Measurements from ENCODE around the gene GALNT12. TPM values are rescaled to one million over a fixed set of nuclear protein-coding genes. Genes with fewer than 3 reads are reported as not detected.

Gene GALNT12
- total RNA-seq, 1 experiment from 2014 or later: 3.3 TPM

DNA sequence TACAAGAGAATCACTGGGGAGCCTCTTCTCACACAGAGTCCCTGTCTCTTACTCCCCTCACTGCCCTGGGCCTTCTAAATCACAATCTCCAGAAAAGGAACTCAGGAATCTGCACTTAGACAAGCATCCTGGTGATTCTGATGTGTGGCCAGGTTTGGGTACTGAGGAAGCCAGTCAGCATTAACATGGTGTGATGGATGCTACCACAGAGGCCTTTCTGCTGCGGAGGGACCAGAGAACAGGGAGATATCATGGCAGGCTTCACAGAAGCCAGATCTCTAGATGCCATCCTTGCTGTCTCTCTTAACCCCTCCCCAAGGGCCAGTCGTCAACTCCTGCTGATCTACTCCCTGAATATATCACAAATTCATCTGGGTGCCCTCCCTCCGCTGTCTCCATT is 12.7 kb upstream of the GALNT12 start:
- BruUV-seq (replicated peaks): no TSS peak

DNA sequence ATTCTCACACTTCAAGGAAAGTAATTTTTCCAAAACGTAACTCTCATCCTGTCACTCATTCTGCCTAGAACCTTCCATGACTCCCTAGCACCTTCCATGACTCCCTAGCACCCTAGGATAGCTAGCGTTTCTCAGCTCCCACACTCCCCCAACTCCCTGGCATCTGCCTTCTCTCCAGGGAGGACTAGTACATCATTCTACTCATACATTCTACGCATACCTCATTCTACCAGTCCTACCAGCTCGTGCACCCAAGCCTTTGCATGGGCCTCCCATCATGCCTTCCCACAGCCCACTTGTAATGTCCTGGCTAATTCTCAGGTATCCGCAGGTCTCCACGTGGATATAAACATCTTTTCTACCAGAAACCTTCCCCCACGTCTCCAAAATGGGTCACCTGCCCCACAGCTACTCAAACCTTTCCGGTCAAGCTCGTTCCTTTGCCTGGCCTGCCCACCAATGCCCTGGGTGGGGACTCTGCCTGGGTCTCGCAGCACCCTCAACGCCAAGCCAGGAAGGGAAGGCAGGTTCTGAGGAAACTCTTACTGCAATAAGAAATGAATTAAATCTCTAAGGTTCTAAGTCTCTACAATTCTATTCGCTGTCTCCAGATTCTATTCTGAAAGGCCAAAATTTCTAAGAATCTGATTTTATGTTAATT is 12.0 kb upstream of the GALNT12 start:
- POLR2A ChIA-PET: interaction anchor here (0.6 kb wide), 1 partner anchor 181 kb away, joined by 3 read pairs; no protein-coding TSS in a partner anchor
- in situ Hi-C loops (cut with HindIII; ENCODE audit: low pct_unique_long_range_greater_than_20kb, low sequenced_read_pairs): no loop called here
- Histone ChIP-seq H3K4me1 (ENCODE audit: control insufficient read depth, insufficient read depth, low read length) (peaks cover 10% of the 10 kb centered on the region), H3K27me3 (ENCODE audit: control insufficient read depth, insufficient read depth, low read length) (no peaks in the 10 kb centered on the region), H3K9me3 (ENCODE audit: control insufficient read depth, insufficient read depth, low read depth, low read length) (no peaks in the 10 kb centered on the region), H3K27ac (ENCODE audit: low read length) (peak overlapping the region; percentile 66), H3K4me3 (ENCODE audit: low read depth in 2 of 2, low read length in 2 of 2) (peak overlapping the region; percentile 62 to 64), H3K36me3 (ENCODE audit: control insufficient read depth, insufficient read depth, low read length) (no peaks in the 10 kb centered on the region)
- DNase-seq (ENCODE audit: low read depth, low spot score): no peak
- no peak for ATAC-seq
- TSS peak; percentile 63 for BruUV-seq (replicated peaks)
- TF ChIP-seq TCF7L2 (IDR thresholded peaks at IDR 0.05; ENCODE audit: low read depth, low read length) (no peak), POLR2AphosphoS5 (IDR thresholded peaks at IDR 0.05; ENCODE audit: low read depth, low read length) (no peak), SIN3A (IDR thresholded peaks at IDR 0.05; ENCODE audit: borderline replicate concordance, insufficient read depth, low read depth, low read length) (no peak)
- TF ChIP-seq, protein P1, sequence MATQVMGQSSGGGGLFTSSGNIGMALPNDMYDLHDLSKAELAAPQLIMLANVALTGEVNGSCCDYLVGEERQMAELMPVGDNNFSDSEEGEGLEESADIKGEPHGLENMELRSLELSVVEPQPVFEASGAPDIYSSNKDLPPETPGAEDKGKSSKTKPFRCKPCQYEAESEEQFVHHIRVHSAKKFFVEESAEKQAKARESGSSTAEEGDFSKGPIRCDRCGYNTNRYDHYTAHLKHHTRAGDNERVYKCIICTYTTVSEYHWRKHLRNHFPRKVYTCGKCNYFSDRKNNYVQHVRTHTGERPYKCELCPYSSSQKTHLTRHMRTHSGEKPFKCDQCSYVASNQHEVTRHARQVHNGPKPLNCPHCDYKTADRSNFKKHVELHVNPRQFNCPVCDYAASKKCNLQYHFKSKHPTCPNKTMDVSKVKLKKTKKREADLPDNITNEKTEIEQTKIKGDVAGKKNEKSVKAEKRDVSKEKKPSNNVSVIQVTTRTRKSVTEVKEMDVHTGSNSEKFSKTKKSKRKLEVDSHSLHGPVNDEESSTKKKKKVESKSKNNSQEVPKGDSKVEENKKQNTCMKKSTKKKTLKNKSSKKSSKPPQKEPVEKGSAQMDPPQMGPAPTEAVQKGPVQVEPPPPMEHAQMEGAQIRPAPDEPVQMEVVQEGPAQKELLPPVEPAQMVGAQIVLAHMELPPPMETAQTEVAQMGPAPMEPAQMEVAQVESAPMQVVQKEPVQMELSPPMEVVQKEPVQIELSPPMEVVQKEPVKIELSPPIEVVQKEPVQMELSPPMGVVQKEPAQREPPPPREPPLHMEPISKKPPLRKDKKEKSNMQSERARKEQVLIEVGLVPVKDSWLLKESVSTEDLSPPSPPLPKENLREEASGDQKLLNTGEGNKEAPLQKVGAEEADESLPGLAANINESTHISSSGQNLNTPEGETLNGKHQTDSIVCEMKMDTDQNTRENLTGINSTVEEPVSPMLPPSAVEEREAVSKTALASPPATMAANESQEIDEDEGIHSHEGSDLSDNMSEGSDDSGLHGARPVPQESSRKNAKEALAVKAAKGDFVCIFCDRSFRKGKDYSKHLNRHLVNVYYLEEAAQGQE (IDR thresholded peaks at IDR 0.05; ENCODE audit: insufficient read depth in 1 of 2, low read depth in 2 of 2, low read length in 1 of 2): no peak
- TF ChIP-seq, protein P2, sequence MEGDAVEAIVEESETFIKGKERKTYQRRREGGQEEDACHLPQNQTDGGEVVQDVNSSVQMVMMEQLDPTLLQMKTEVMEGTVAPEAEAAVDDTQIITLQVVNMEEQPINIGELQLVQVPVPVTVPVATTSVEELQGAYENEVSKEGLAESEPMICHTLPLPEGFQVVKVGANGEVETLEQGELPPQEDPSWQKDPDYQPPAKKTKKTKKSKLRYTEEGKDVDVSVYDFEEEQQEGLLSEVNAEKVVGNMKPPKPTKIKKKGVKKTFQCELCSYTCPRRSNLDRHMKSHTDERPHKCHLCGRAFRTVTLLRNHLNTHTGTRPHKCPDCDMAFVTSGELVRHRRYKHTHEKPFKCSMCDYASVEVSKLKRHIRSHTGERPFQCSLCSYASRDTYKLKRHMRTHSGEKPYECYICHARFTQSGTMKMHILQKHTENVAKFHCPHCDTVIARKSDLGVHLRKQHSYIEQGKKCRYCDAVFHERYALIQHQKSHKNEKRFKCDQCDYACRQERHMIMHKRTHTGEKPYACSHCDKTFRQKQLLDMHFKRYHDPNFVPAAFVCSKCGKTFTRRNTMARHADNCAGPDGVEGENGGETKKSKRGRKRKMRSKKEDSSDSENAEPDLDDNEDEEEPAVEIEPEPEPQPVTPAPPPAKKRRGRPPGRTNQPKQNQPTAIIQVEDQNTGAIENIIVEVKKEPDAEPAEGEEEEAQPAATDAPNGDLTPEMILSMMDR (IDR thresholded peaks at IDR 0.05): no peak
- intact Hi-C loops (cut with micrococcal nuclease; ENCODE audit: unreplicated experiment): no loop called here
- CTCF ChIA-PET: no interaction called here

More for the DNA sequence above, 12.7 kb upstream of the GALNT12 start:
- Histone ChIP-seq H3K4me3 (ENCODE audit: low read depth in 2 of 2, low read length in 2 of 2) (peak overlapping the region in 1 of 2 experiments; percentile 62; a peak in 2 of 4 replicates), H3K27me3 (ENCODE audit: control insufficient read depth, insufficient read depth, low read length) (no peaks in the 10 kb centered on the region), H3K9me3 (ENCODE audit: control insufficient read depth, insufficient read depth, low read depth, low read length) (no peaks in the 10 kb centered on the region), H3K4me1 (ENCODE audit: control insufficient read depth, insufficient read depth, low read length) (peaks cover 10% of the 10 kb centered on the region), H3K36me3 (ENCODE audit: control insufficient read depth, insufficient read depth, low read length) (no peaks in the 10 kb centered on the region), H3K27ac (ENCODE audit: low read length) (no peak overlapping the region)
- no peak for ATAC-seq
- no peak for DNase-seq (ENCODE audit: low read depth, low spot score)
- POLR2A ChIA-PET: interaction anchor here (0.6 kb wide), 1 partner anchor 180 kb away, joined by 3 read pairs; no protein-coding TSS in a partner anchor
- no peak for TF ChIP-seq SIN3A (IDR thresholded peaks at IDR 0.05; ENCODE audit: borderline replicate concordance, insufficient read depth, low read depth, low read length)
- no peak for TF ChIP-seq TCF7L2 (IDR thresholded peaks at IDR 0.05; ENCODE audit: low read depth, low read length)
- TF ChIP-seq, protein P1 (IDR thresholded peaks at IDR 0.05; ENCODE audit: insufficient read depth in 1 of 2, low read depth in 2 of 2, low read length in 1 of 2): no peak
- TF ChIP-seq, protein P2 (IDR thresholded peaks at IDR 0.05): no peak
- TF ChIP-seq POLR2AphosphoS5 (IDR thresholded peaks at IDR 0.05; ENCODE audit: low read depth, low read length): no peak
- intact Hi-C loops (cut with micrococcal nuclease; ENCODE audit: unreplicated experiment) (no loop called here), in situ Hi-C loops (cut with HindIII; ENCODE audit: low pct_unique_long_range_greater_than_20kb, low sequenced_read_pairs) (no loop called here)
- CTCF ChIA-PET: no interaction called here
